Stimulated activated CD4-positive, alpha-beta T cell treated with anti-CD3 and anti-CD28 coated beads, Interleukin-1b, Interleukin-23, amount 100 ng/mL, for 24 hours (primary cell): Measurements from ENCODE around the gene R3HDM1.
"Not testable (repeated sequence)": the region's sequence is repeated elsewhere in the genome, so short reads cannot be mapped to it uniquely, and the experiment has no call there.

Experiments used
- DNase-seq, 4 experiments: peaks; one replicate each; pipeline ENCODE4 v3.0.0-alpha.2; 2020; ENCODE audit warnings: low read depth in 4 of 4, low spot score in 1 of 4

R3HDM1 gene

DNA sequence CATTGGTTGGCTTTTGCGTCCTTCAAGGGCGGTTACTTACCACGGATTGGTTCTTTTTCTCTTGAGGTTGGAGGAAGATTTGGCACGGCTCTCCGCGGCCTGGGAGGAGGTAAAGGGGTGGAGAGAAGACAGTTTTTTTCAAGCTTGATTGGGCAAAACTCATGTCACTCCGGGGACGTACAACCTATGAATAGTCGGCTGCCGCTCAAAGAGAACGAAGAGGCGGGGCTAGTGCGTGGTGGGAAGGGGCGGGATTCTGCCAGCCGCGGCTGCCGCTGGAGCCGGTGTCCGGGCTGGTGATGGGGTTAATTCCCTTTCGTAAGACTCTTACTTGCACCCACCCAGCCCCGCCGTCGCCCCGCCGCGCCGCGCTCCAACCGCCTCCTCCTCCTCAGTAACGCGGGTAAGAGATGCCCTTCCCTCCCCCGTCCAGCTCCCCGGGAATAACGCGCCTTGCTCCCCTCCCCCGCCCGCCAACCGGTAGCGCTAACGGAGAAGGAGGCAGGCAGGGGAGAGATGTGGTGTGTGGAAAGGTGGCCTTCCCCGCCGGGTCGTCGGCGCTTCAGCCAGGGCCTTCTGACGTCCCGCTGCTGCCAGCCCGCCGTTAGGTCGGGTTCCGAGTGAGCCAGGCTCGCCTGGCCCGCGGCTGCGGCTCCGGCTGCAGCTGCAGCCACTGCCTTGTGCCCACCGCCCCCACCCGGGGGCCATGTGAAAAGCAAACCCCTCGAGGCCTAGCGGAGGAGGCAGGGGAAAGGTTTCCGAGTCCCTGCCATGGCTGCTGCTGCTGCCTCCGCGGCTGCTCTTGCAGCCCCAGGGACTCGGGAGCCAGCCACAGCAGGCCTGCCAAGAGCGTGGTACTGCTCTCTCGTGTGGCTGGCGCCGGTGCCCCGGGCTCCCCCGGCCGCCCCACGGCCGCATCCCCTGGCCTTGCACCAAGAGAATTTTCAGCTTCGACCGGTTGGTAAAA lies at the start of gene R3HDM1:
R3HDM1 (plus strand) TSS at position 254 of the 967 bp plus-strand sequence. CDS start 73,362 bp downstream, outside the sequence.
- DNase-seq, result peak; percentile 85 to 90 (median 88)

DNA sequence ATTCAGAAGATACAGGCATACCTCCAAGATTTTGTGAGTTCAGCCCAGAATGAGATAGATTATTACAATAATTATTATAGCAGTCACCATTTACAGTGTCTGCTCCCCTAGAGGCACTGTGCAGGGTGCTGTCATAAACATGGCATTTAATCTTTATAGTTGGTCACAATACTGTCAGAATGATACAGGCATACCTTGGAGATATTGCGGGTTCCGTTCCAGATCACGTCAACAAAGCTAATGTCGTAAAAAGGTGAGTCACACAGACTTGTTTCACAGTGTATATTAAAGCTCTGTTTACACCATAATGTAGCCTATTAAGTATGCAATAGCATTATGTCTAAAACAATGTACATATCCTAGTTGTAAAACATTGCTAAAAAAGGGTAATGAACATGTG lies 45.8 kb upstream of the R3HDM1 start:
- DNase-seq, result no peak

DNA sequence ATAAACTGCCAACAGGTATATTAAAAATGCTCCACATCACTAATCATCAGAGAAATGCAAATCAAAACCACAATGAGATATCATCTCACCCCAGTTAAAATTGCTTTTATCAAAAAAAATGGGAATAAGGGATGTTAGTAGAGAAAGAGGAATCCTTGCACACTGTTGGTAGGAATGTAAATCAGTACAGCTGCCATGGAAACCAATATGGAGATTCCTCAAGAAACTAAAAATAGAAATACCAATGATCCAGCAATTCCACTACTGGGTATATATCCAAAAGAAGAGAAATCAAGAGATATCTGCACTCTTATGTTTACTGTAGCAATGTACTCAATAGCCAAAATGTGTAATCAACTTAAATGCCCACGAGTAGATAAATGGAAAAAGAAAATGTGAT lies 40.9 kb upstream of the R3HDM1 start:
- DNase-seq, result no peak

DNA sequence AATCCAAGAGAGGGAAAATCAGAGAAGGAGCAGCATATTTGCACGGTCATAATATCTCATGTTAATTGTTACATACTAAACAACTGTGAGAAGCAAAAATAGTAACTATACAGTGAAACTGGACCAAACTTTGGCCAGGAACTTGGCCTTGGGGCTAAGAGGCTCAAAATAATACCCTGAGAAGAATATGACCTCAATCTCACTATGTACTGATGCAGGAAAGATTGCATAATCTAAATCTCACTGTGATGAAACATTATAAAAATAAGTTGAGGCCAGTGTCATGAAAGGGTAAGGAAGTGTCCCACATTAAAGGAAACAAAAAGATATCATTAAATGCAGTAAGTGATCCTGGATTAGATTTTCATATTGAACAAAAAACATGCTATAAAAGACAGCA lies 36.8 kb upstream of the R3HDM1 start:
- DNase-seq, result no peak

DNA sequence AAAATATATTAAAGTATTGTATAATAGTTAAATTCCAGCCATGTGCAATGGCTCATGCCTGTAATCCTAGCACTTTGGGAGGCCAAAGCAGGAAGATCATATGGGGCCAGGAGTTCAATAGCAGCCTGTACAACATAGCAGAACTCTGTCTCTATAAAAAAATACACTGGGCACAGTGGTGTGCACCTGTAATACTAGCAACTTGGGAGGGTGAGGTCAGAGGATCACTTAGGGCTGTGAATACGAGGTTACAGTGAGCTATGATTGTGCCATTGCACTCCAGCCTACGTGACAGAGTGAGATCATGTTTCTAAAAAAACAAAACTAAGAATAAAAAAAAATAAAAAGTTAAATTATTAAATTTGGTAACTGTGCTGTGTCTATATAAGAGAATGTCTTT lies 36.4 kb upstream of the R3HDM1 start:
- no peak for DNase-seq

DNA sequence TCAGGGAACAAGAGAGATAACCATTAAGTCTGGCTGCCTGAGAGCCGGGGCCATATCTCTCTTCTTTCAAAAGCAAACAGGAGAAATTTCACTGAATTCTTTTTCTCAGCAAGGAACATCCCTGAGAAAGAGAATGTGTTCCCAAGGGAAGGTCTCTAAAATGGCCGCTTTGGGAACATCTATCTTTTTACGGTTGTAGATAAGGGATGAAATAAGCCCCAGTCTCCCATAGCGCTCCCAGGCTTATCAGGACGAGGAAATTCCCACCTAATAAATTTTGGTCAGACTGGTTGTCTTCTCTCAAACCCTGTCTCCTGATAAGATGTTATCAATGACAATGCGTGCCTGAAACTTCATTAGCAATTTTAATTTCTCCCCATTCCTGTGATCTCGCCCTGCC lies 32.7 kb upstream of the R3HDM1 start:
- not testable (repeated sequence) for DNase-seq

DNA sequence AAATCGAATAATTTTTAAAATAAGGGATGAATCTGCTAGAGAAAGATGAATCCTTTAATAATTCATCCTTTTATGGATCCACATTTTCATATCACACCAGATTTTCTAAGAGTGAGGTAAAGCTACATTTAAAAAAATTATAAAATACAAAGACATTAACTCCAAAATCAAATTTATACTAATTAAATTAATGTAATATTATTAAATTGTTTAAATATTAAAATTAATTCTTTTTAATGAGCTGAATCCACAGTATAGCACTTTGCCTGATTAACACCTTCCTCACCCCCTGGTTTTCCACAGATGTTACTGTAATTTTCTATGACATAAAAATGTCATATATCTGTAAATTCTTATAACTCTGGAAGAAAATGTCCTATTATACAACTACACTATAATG lies 26.5 kb upstream of the R3HDM1 start:
- no peak for DNase-seq

DNA sequence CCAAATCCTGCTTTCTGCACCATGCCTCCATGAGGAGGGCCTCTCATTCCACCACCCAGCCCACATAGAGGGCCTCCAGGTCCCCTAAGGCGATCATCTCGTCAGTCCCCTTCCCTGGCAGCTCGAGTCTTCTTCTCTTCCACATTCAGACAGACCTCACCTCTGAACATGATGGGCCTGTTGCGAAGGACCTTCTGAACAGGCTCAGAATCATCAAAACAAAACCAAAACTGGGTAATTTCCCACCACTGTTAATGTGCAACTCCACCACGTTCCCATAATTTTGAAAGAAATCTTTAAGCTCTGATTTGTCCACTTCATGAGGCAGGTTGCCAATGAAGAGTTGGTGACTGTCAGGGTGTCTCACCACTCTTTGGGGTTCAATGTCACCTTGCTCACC lies 20.7 kb upstream of the R3HDM1 start:
- no peak for DNase-seq

DNA sequence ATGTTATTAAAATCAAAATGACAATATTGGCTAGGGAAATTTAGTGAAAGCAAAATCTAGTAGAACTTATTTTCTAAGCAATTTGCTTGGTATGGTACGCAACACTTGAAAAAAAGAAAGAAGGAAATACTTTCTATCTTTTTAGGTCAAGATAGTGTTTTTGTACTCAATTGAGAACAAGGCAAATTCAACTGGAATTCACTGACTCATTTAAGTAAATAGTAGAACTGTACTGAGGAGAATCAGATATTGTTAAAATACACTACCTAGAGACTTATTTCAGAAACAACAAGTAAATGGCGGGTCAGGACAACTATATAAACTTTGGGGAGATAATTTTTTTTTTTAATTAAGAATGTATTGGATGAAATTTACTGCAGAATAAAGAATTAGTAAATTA lies 19.2 kb upstream of the R3HDM1 start:
- no peak for DNase-seq

DNA sequence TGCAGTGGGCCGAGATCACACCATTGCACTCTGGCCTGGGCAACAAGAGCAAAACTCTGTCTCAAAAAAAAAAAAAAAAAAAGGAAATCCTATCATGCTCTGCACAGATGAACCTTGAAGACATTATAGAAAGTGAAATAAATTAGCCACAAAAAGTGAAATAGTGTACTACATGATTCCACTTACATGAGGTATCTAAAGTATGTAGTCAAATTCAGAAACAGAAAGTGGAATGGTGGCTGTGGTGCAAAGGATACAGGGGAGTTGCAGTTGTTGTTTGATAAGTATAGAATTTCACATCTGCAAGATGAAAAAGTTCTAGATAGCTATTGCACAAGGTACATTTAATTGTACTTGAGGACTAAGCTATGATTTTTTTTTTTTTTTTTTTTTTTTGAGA lies 5.5 kb upstream of the R3HDM1 start:
- no peak for DNase-seq

DNA sequence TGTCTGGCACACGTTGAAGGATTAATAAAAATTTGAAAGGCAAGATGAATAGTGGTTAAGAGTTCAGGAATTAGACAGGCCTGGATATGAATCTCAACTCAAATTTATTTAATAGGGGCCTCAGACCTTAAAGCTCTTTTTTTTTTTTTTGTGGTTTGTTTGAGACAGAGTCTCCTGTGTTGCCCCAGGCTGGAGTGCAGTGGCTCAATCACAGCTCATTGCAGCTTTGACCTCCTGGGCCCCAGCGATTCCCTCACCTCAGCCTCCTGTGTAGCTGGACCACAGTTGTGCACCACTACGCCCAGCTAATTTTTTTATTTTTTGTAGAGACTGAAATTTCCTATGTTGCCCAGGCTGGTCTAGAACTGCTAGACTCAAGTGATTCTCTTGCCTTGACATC lies 3.3 kb upstream of the R3HDM1 start:
- DNase-seq, result no peak

DNA sequence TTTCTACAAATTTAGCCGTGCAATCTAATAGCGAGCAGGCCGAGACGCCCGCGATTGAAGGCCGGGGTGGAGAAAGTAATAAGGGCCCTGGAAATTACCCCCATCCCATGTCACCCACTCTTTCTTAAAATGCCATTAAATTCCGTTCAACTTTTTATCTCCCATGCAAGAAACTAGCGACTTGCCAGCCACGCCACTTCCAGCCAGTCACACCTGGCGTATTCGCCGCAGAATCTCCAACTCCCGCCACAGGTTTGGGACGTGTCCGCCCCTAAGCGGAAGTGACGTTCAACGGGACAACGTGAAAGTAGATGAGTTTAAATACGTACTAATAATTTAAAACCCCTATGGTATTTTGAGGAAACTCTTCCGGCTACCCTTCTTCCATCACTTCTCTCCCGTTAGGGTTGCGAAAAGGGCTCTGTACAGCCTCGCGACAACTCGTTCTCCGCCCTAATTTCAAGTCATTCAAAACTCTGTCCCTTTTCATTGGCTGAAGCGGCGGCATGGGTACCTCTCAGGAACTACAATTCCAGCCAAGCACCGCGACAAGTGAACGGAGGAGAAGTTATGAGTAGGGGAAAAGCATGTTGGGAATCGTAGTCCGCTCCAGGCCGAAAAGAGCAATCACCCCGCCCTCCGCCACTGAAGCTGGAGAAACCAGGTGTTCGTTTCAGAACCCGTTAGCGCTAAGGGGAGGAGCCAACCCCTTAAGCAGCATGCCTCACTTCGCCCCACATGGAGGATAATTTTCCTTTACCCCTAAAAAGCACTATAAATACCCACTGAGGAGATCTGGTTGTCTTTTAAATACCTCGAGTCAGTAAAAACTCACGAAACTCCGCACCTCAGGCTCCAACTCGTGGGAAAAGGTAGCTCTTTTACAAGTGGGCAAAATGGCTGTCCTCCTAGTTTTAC lies 712 bp upstream of the R3HDM1 start, which contains the start of gene ZRANB3:
ZRANB3 (minus strand) TSS at position 906 of the 918 bp plus-strand sequence.
- peak; percentile 77 to 89 (median 86) for DNase-seq

DNA sequence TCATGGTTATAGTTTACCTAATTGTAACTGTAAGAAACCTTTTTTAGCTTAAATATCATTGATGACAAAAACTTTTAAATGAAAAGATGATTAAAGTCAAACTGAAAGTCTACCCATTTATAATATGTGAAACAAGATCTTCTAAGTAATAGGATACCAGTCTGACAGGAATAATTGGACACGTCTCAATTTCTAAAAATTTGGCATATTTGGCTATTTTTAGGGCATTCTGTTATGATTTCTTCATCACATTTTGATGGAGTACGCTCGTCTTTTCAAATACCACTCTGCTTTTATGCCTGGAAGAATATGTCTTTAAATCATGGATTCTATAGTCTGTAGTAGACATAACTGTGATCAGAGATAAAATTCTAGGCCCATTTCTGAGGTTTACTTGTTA lies 1.3 kb downstream of the R3HDM1 start:
- DNase-seq, result no peak

DNA sequence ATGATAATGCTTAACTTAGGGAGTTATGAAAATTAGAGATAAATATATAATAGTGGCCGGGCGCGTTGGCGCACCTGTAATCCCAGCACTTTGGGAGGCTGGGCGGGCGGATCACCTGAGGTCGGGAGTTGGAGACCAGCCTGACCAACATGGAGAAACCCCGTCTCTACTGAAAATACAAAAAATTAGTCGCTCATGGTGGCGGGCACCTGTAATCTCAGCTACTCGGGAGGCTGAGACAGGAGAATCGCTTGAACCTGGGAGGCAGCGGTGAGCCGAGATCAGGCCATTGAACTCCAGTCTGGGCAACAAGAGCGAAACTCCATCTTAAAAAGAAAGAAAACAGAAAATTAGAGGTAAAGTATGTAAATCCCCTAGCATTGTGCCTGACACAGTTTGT lies 2.3 kb downstream of the R3HDM1 start:
- DNase-seq, result not testable (repeated sequence)

DNA sequence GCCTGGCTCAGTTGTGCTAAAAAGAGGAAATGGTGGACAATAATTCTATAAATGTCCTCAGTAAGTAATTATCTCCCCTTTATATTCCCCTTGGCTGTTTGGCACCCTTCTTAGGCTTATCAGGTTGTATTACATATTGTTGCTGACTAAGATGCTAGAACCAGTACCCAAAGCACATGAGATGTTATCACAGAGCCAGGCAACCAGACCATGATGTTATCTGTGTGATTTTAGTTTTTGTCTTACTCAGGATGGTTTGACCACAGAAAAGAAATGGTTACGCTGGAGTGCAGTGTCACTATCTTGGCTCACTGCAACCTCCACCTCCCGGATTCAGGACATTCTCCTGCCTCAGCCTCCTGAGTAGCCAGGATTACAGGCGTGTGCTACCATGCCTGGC lies 15.2 kb downstream of the R3HDM1 start:
- no peak for DNase-seq

DNA sequence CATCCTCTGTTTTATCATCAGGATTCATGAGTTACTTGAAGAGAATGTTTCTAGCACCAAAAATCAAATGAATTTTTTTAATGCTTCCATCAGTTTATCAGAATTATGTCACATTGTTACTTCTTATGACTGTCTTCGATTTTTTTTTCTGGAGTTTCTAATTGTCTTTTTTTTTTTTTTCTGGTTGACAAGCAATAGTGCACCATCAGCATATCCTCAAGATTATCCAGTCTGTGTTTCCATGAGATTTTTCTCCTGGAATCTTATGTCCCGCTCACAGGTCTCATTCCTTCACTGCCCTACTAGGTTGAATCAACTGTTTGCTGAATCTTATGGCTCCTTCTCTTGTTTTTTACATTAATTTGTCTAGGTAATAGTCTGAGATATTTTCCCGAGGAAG lies 16.0 kb downstream of the R3HDM1 start:
- no peak for DNase-seq

DNA sequence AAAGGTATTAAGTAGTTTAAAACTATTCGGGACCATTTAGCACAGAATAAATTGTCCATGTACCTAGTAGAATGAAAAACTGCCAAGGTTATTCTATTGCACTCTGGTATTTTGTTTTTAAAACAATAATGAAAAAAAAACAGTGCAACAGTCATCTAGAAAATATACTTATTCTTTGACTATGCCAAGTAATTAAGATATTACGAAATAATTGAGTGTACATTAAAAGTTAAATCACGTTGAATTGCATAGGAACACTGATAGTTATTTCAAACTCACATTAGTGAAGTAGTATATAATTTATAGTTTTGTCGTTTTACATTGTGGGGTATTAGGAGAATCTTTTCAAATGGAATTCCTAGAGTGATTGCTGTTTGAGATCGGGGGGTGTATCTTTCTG lies 20.1 kb downstream of the R3HDM1 start:
- DNase-seq, result no peak

DNA sequence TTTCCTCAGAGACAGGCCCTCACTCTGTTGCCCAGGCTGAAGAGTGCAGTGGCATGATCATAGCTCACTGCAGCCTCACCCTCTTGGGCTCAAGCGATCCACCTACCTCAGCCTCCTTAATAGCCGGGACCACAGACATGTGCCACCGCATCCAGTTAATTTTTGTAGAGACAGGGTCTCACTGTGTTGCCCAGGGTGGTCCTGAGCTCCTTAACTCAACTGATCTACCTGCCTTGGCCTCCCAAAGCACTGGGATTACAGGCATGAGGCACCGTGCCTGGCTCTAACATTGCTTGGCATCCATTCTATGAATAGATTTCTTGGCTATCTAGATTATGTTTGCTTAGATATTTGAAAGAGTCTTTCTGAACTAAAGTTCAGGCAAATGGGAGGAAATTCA lies 21.6 kb downstream of the R3HDM1 start:
- no peak for DNase-seq

DNA sequence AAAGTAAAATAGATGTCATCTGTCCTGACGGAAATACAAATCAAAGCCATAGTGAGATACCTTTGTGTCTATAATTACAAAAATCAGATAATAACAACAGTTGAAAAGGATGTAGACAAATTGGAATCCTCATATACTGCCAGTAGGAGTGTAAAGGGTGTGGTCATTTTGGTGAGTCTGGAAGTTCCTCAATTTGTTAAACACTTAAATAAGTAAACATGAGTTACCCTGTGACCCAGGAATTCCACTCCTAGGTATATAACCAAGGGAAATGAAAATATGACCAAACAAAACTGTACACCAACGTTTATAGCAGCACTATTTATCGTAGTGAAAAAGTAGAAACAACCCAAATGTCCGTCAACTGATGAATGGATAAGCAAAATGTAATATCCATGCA lies 24.0 kb downstream of the R3HDM1 start:
- DNase-seq, result no peak

DNA sequence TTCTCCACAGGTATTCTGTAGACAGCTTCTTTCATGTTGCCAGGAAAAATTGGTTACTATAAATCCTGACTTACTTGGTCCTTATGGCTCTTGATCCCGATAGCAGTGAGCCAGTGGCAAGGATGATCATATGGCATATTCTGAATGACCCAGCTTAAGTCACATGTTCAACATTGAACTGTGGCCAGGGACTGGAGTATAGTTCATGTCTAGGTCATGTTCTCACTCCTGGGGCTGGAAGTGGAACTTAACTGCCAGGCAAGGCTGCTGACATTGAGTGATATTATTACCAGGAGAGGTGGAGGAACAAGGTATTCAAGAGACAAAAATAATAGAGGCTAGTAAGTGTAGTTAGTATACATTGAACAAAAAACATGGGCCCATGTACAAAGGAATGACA lies 26.2 kb downstream of the R3HDM1 start:
- no peak for DNase-seq

DNA sequence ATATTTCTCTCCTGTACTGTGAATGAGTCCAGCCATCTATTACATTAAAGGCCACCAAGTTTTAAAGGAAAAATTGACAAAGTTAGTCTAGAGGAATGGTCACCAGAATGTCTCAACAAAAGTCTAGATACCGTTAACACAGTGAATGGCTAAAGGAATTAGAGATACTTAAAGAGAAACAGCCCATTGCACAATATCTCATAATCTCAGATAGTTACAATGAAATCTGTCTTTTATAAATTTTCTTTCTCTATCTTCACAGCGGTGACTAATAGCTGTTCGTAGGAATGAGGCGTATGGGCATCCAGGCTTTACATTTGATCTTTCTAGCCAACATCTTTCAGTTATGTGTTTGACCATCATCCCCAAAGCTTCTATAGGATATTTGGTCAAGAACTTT lies 30.6 kb downstream of the R3HDM1 start:
- no peak for DNase-seq

DNA sequence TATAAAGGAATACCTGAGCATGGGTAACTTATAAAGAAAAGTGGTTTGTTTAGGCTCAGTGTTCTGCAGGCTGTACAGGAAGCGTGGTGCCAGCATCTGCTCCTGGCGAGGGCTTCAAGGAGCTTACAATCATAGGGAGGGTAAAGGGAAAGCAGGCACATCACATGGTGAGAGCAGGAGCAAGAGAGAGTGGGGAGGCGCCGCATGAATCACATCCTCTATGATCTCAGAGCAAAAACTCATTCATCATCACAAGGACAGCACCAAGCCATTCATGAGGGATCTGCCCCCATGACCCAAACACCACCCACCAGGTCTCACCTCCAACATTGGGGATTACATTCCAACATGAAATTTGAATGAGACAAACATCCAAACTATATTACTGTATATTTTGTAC lies 32.5 kb downstream of the R3HDM1 start:
- DNase-seq, result no peak
